HG03060 (cell line): ENCODE measurements around the gene NLRP5.

ENCODE experiments used
- ATAC-seq: cut with Tn5 transposase; IDR thresholded peaks from one replicate; pipeline ENCODE4 v1.9.1; 2021; ENCODE audit warnings: low read depth, moderate number of reproducible peaks; ENCODE audit not compliant: unreplicated experiment

NLRP5 gene

DNA sequence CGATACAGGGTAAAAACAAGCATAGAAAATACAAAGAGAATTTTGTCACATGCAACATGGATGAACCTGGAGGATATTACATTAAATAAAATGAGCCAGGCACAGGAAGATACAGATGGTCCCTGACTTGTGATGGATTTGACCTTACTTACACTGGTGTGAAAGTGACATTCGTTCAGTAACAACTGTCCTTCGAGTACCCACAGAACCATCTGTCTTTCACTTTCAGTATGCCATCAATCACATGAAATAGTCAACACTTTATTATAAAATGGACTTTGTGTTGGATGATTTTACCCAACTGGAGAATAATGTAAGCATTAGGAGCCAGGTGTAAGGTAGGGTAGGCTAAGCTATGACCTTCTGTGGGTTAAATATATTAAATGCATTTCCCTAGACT, 83.1 kb downstream of the NLRP5 start:
- no peak for ATAC-seq

DNA sequence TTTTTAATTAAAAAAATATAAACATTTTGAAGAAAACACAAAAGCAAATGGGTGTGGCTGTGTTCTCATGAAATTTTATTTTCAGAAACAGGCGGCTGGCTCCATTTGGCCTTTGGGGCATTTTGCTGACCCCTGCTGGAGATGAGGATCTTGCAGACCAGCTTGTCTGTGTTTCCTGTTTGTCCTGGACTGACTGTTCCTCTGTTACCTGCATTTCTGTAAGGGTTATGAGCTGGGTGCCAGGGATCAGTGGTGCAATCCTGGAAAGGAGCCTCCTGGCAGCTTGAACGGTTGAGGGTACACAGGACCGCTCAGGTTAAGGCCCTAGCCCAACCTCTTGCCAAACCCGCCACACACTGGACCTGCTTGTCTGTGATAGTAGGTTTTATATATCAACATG, 84.6 kb downstream of the NLRP5 start:
- ATAC-seq = no peak

GRCh38 chr19:56076498-56076897, 89.9 kb downstream of the NLRP5 start:
- no peak for ATAC-seq

DNA sequence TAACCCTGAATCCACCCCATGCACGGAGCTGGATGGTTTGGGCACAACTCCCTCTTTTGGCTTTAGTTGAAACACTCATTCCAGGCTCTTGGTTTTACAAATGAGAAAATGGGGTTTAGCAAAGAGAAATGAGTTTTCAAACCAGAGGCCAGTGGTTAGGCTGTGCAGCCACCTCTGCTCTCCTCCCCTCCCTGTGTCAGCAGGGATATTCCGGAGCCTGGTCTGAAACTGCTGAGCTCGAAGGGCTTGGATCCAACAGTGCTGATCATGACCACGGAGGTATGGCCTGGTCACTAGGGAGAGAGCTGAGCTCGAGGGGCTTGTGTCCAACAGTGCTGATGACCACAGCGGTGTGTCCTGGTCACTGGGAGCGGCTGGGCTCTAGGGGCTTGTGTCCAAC, 93.0 kb downstream of the NLRP5 start:
- no peak for ATAC-seq

DNA sequence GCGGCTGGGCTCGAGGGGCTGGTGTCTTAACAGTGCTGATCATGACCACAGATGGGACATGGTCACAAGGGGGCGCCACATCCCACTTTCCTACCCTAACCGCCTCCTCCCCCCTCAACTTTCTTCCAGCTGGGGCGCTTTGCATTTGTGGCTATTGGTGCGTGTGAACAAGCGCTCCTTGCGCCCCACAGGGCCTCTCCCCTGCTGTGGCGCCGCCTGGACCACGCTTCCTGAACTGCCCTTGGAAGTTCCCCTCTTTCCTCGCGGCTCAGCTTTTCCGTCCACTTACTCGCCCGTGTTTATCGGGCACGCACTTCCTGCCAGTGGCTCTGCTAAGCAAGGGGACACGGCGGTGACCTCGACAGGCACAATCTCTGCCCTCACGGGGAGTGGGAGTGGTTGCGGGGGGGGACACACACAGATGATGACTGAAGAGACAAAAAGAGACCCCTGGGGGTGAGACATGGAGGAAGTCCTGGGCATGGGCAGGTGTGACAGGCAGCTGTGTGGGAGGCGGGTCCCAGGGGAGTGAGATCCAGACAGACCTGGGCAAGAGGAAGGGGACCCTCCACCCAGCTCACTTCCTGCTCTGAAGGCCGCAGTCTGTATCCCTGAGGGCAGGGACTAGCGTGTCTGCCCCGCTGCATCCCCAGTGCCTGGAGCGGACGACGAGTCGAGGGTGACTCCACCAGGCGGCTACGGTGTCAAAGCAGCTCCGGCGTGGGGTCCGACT, 94.3 kb downstream of the NLRP5 start:
- ATAC-seq = no peak

- no peak for ATAC-seq
Observed at GRCh38 chr19:56083668-56084067, 97.1 kb downstream of the NLRP5 start.

- no peak for ATAC-seq
Observed at GRCh38 chr19:56084835-56085536, 98.4 kb downstream of the NLRP5 start.

DNA sequence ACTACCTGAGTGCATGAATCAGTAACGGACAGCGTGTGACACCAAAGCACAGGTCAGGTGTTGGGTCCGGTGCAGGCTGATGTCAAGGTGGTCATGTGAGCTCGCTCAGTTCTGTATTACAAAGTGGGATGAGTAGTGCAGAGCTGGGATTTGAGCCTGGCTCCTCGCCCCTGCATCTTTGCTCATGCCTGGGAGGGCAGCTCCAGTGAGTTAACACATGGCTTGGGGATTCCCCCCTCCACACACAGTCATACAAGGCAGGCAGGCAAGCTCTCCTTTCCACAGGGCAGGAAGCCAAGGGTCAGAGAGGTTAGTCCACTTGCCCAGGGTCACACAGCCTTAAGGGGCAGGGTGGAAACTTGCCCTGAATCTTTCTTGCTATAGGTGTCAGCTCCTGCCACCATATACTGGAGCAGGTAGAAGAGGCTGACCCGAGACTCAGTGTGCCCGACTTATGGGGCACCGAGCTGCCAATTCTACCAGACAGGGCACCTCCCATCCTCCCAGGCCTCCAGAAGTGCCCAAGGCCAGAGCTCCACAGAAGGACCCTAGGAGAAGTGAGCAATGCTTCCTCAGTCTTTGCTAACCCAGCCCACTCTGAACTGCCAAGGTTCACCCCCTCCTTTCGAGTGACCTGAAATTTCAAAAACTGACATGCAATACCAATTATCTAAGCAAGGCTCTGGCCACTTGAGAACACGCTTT, 99.1 kb downstream of the NLRP5 start:
- no peak for ATAC-seq

GRCh38 chr19:56086671-56087430, 100.3 kb downstream of the NLRP5 start:
- ATAC-seq = no peak

DNA sequence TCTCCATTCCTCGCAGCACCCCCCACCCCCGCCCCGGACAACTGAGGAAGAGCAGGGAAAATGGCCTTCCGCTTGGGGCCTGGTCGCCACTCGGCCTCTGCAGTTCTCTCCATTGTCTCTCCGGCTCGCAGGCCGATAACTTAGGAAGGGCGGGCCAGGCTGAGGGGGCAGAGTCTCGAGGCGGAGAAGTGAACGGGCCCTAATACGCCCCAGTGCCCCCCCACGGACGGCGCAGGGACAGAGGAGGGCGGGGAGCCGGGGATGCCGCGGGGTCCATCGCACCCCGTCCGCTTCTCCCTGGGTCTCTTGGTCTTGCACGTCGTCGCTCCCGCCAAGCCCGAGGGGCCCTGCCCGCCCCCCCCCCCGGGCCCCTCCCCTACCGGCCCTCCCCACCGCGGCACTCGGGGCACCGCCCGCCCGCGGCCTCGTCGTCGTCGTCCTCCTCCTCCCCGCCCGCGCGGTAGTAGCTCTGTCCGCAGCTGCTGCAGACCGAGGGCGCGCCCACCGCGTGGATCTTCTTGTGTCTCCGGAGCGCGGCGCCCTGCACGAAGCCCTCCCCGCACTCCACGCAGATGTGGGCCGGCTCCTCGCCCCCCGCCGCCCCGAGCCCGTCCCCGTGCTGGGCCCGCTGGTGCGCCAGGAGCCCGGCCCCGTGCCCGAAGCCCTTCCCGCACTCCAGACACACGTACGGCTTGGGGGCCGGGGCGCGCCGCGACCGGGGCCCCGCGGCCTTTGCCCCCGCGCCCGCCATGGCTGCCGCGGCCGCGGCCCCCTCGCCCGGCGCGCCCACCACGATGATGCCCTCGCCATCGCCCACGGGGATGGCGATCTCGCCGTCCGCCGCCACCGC, 101.3 kb downstream of the NLRP5 start:
- no peak for ATAC-seq

DNA sequence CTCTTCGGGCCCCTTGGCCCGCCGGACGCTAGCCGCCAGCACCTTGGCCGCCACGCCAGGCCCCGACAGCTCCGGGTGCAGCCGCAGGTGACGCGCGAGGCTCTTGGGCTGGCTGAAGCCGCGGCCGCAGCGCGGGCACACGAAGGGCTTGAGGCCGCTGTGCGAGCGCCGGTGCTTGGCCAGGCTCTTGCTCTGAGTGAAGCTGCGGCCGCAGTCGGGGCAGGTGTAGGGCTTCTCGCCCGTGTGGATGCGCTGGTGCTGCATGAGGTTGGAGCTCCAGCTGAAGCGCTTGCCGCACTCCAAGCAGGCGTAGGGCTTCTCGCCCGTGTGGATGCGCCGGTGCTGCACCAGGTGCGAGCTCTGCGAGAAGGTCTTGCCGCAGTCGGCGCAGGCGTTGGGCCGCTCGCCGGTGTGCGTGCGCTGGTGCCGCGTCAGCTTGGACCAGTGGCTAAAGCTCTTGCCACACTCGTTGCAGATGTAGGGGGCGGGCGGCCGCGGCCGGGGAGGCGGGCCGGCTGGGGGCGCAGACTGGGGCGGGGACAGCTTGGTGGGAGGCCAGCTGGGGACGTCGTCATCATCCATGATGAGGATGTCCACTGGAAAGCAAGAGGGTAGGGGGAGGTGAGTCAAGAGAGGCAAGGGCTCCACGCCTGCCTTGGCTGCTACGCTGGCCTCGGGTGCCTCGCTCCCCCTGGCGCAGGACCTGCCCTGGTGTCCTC, 102.1 kb downstream of the NLRP5 start:
- no peak for ATAC-seq

DNA sequence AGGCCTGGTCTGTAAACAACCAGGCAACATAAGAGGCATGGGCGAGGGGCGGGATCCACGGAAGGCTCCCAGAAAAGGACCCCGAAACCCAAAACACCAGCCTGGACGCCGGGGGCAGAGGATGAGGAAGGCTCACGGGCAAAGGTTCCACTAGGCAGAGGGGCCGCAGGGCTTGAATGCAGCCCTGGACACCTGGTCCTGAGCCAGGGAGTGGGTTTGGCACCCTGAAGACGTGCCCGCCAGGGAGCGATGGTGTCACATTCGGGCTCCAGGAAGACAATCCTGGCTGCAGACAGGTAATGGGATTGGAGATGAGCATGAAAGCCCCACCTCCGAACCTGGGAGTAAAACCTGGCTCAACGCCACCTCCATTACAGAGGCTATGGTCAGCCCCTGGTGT, 102.8 kb downstream of the NLRP5 start:
- no peak for ATAC-seq

GRCh38 chr19:56091066-56091490, 104.5 kb downstream of the NLRP5 start:
- no peak for ATAC-seq

GRCh38 chr19:56091751-56092546, 105.4 kb downstream of the NLRP5 start:
- ATAC-seq = no peak

DNA sequence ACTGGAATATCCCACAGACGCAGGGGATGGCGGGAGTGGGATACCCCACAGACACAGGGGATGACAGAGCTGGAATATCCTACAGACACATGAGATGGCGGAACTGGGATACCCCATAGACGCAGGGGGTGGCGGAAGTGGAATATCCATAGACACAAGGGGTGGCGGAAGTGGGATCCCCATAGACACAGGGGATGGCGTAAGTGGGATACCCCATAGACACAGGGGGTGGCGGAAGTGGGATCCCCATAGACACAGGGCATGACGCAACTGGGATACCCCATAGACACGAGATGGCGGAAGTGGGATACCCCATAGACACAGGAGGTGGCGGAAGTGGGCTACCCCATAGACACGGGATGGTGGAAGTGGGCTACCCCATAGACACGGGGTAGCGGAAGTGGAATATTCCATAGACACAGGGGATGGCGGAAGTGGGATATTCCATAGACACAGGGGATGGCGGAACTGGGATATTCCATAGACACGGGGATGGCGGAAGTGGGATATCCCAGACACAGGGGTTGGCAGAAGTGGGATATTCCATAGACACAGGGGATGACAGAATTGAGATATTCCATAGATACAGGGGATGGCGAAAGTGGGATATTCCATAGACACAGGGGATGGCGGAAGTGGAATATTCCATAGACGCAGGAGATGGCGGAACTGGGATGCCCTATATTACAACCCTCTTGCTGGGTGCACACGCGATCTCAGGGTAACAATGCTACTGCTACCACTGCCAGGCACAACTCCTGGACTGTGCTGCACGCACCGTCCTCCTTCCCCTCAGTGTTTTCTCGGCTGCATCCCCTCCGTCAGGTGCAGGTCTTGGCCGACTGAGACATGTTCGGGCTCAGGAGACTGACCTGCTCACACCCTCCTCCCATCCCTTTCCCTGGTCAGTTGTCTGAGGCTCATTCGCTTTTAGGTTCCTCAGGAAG, 106.4 kb downstream of the NLRP5 start:
- no peak for ATAC-seq

DNA sequence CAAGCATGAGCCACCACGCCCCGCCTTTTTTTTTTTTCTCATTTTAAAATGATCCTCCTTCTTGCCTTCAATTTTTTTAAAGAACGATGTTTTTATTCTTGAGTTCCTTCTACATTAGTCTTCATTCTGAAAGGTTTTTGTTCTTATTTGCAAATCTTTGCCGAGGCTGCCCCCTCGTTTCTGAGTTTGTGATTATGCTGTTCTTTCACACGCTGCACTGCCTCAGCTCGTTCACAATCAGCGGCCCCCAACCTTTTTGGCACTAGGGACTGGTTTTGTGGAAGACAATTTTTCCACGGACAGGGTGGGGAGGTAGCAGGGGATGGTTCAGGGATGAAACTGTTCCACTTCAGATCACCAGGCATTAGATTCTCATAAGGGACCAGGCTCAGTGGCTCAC, 107.9 kb downstream of the NLRP5 start:
- no peak for ATAC-seq

- ATAC-seq = no peak
Observed at GRCh38 chr19:56096665-56097064, 110.1 kb downstream of the NLRP5 start.
